Measurements from ENCODE around the gene PYGO2. TPM values are rescaled to one million over a fixed set of nuclear protein-coding genes. Genes with fewer than 3 reads are reported as not detected.

The PYGO2 gene
- total RNA-seq, 2 experiments from 2014 or later = 50.0 to 50.2 TPM

GRCh38 chr1:154955039-154955717, 6.4 kb downstream of the PYGO2 start:
- CTCF ChIA-PET = interaction anchor here (0.5 to 2.6 kb wide), 13 partner anchors 9 to 1371 kb away, joined by 3 to 12 read pairs (median 4); partner anchors contain the start of genes ADAM15, CKS1B and PMVK
- POLR2A ChIA-PET = interaction anchor here (0.6 to 2.3 kb wide), 7 partner anchors 11 to 1034 kb away, joined by 3 to 7 read pairs (median 3); partner anchors contain the start of gene PMVK
- H3K27ac Mint-ChIP-seq = peak overlapping the region; percentile 96
- peaks cover 86% of the 10 kb centered on the region for H3K4me1 Mint-ChIP-seq
- peaks cover 44% of the 10 kb centered on the region for H3K36me3 Mint-ChIP-seq (ENCODE audit: low read depth)
- peak overlapping the region; percentile 96 for H3K4me3 Mint-ChIP-seq
- no peaks in the 10 kb centered on the region for H3K9me3 Mint-ChIP-seq
- DNase-seq = peak; percentile 97
- H3K27me3 Mint-ChIP-seq = no peaks in the 10 kb centered on the region

GRCh38 chr1:154954541-154954940, 7.0 kb downstream of the PYGO2 start:
- Mint-ChIP-seq H3K9me3 (no peaks in the 10 kb centered on the region), H3K27me3 (no peaks in the 10 kb centered on the region), H3K36me3 (ENCODE audit: low read depth) (peaks cover 41% of the 10 kb centered on the region), H3K4me1 (peaks cover 82% of the 10 kb centered on the region), H3K4me3 (peak overlapping the region; percentile 96), H3K27ac (peak overlapping the region; percentile 96)
- no peak for DNase-seq
- POLR2A ChIA-PET = interaction anchor here (1.0 to 2.3 kb wide), 5 partner anchors 11 to 62 kb away, joined by 3 to 7 read pairs (median 3); partner anchors contain the start of gene PMVK
- CTCF ChIA-PET = interaction anchor here (0.5 to 2.6 kb wide), 10 partner anchors 12 to 1372 kb away, joined by 3 to 12 read pairs (median 4); partner anchors contain the start of genes ADAM15 and PMVK

GRCh38 chr1:154953611-154954038, 8.0 kb downstream of the PYGO2 start:
- peak overlapping the region; percentile 96 for H3K4me3 Mint-ChIP-seq
- peak overlapping the region; percentile 96 for H3K27ac Mint-ChIP-seq
- H3K9me3 Mint-ChIP-seq = no peaks in the 10 kb centered on the region
- POLR2A ChIA-PET = no interaction called here
- H3K36me3 Mint-ChIP-seq (ENCODE audit: low read depth) = peaks cover 44% of the 10 kb centered on the region
- H3K4me1 Mint-ChIP-seq = peaks cover 87% of the 10 kb centered on the region
- CTCF ChIA-PET = interaction anchor here (0.9 to 3.5 kb wide), 4 partner anchors 8 to 46 kb away, joined by 3 to 11 read pairs (median 6); partner anchors contain the start of genes FLAD1 and PYGO2
- no peaks in the 10 kb centered on the region for H3K27me3 Mint-ChIP-seq
- DNase-seq = no peak

GRCh38 chr1:154952664-154953063, 8.9 kb downstream of the PYGO2 start:
- ChIA-PET POLR2A (interaction anchor here (1.1 kb wide), 1 partner anchor 30 kb away, joined by 3 read pairs; the partner anchor contains the start of gene FLAD1), CTCF (interaction anchor here (0.6 to 3.5 kb wide), 9 partner anchors 9 to 458 kb away, joined by 3 to 11 read pairs (median 5); partner anchors contain the start of gene PYGO2)
- H3K4me3 Mint-ChIP-seq = peak overlapping the region; percentile 72
- DNase-seq = no peak
- no peaks in the 10 kb centered on the region for H3K9me3 Mint-ChIP-seq
- H3K4me1 Mint-ChIP-seq = peaks cover 81% of the 10 kb centered on the region
- H3K36me3 Mint-ChIP-seq (ENCODE audit: low read depth) = peaks cover 46% of the 10 kb centered on the region
- H3K27ac Mint-ChIP-seq = peak overlapping the region; percentile 96
- H3K27me3 Mint-ChIP-seq = no peaks in the 10 kb centered on the region

- Mint-ChIP-seq H3K36me3 (ENCODE audit: low read depth) (peaks cover 48% of the 10 kb centered on the region), H3K27ac (peak overlapping the region; percentile 96), H3K4me3 (peak overlapping the region; percentile 72), H3K4me1 (peaks cover 75% of the 10 kb centered on the region), H3K9me3 (no peaks in the 10 kb centered on the region), H3K27me3 (no peaks in the 10 kb centered on the region)
- POLR2A ChIA-PET = interaction anchor here (1.1 kb wide), 1 partner anchor 31 kb away, joined by 3 read pairs; the partner anchor contains the start of gene FLAD1
- CTCF ChIA-PET = interaction anchor here (0.6 to 3.5 kb wide), 9 partner anchors 10 to 458 kb away, joined by 3 to 11 read pairs (median 5); partner anchors contain the start of gene PYGO2
- DNase-seq = peak; percentile 71
Measured at GRCh38 chr1:154951901-154952657, 9.5 kb downstream of the PYGO2 start.

GRCh38 chr1:154948079-154948478, 13.5 kb downstream of the PYGO2 start:
- CTCF ChIA-PET = interaction anchor here (0.7 to 1.5 kb wide), 3 partner anchors 11 to 96 kb away, joined by 3 to 4 read pairs (median 3); partner anchors contain the start of genes PMVK and PYGO2
- POLR2A ChIA-PET = no interaction called here
- Mint-ChIP-seq H3K4me1 (peaks cover 52% of the 10 kb centered on the region), H3K9me3 (no peaks in the 10 kb centered on the region), H3K27me3 (no peaks in the 10 kb centered on the region), H3K27ac (no peak overlapping the region), H3K36me3 (ENCODE audit: low read depth) (peaks cover 42% of the 10 kb centered on the region), H3K4me3 (no peak overlapping the region)
- DNase-seq = no peak

GRCh38 chr1:154945962-154946850, 15.4 kb downstream of the PYGO2 start:
- no peak for DNase-seq
- CTCF ChIA-PET = interaction anchor here (0.5 to 1.4 kb wide), 4 partner anchors 9 to 332 kb away, joined by 3 to 6 read pairs (median 3); partner anchors contain the start of gene PMVK
- peaks cover 52% of the 10 kb centered on the region for H3K4me1 Mint-ChIP-seq
- no peaks in the 10 kb centered on the region for H3K27me3 Mint-ChIP-seq
- POLR2A ChIA-PET = interaction anchor here (0.5 kb wide), 1 partner anchor 39 kb away, joined by 3 read pairs; no protein-coding TSS in a partner anchor
- no peaks in the 10 kb centered on the region for H3K9me3 Mint-ChIP-seq
- H3K4me3 Mint-ChIP-seq = no peak overlapping the region
- H3K27ac Mint-ChIP-seq = peak overlapping the region; percentile 41
- H3K36me3 Mint-ChIP-seq (ENCODE audit: low read depth) = peaks cover 34% of the 10 kb centered on the region

GRCh38 chr1:154945160-154945961, 16.2 kb downstream of the PYGO2 start:
- CTCF ChIA-PET = interaction anchor here (1.0 to 2.0 kb wide), 7 partner anchors 8 to 385 kb away, joined by 3 to 6 read pairs (median 3); partner anchors contain the start of gene PMVK
- Mint-ChIP-seq H3K4me3 (no peak overlapping the region), H3K36me3 (ENCODE audit: low read depth) (peaks cover 28% of the 10 kb centered on the region), H3K27ac (no peak overlapping the region), H3K4me1 (peaks cover 52% of the 10 kb centered on the region), H3K27me3 (no peaks in the 10 kb centered on the region), H3K9me3 (no peaks in the 10 kb centered on the region)
- POLR2A ChIA-PET = interaction anchor here (0.5 kb wide), 1 partner anchor 38 kb away, joined by 3 read pairs; no protein-coding TSS in a partner anchor
- DNase-seq = no peak

- peaks cover 56% of the 10 kb centered on the region for H3K4me1 Mint-ChIP-seq
- ChIA-PET POLR2A (interaction anchor here (1.6 kb wide), 1 partner anchor 11 kb away, joined by 7 read pairs; the partner anchor contains the start of gene PBXIP1), CTCF (interaction anchor here (0.5 to 2.0 kb wide), 16 partner anchors 62 to 648 kb away, joined by 3 to 8 read pairs (median 3); partner anchors contain the start of genes CHRNB2 and KRTCAP2)
- no peak for DNase-seq
- peaks cover 28% of the 10 kb centered on the region for H3K36me3 Mint-ChIP-seq (ENCODE audit: low read depth)
- H3K4me3 Mint-ChIP-seq = no peak overlapping the region
- no peaks in the 10 kb centered on the region for H3K27me3 Mint-ChIP-seq
- H3K27ac Mint-ChIP-seq = peak overlapping the region; percentile 38
- H3K9me3 Mint-ChIP-seq = no peaks in the 10 kb centered on the region
Measured at GRCh38 chr1:154944401-154945159, 17.0 kb downstream of the PYGO2 start.

- Mint-ChIP-seq H3K27me3 (no peaks in the 10 kb centered on the region), H3K27ac (peak overlapping the region; percentile 88), H3K36me3 (ENCODE audit: low read depth) (peaks cover 26% of the 10 kb centered on the region), H3K9me3 (no peaks in the 10 kb centered on the region), H3K4me3 (no peak overlapping the region), H3K4me1 (peaks cover 57% of the 10 kb centered on the region)
- DNase-seq = peak; percentile 43
- CTCF ChIA-PET = interaction anchor here (0.5 to 2.0 kb wide), 15 partner anchors 63 to 647 kb away, joined by 3 to 8 read pairs (median 3); partner anchors contain the start of genes CHRNB2 and KRTCAP2
- POLR2A ChIA-PET = interaction anchor here (0.6 to 1.6 kb wide), 3 partner anchors 12 to 229 kb away, joined by 3 to 7 read pairs (median 4); partner anchors contain the start of gene PBXIP1
Measured at GRCh38 chr1:154943649-154944400, 17.8 kb downstream of the PYGO2 start.
